ENCODE measurements around the gene TRABD2B.

- TF ChIP-seq CTCF (IDR thresholded peaks at IDR 0.05; ENCODE audit: insufficient read depth, low read depth, low read length) = no peak
- TF ChIP-seq EZH2 (IDR thresholded peaks at IDR 0.05; ENCODE audit: insufficient read depth, low read length) = no peak
Measured at GRCh38 chr1:47859092-47859743, 138.0 kb downstream of the TRABD2B start.
